PFSK-1 (cell line): ENCODE measurements around the gene ZNF598.

Experiments
- POLR2AphosphoS5 ChIP-seq: IDR thresholded peaks from 2 replicates; pipeline ENCODE4 v1.6.1; 2012; ENCODE audit warnings: low read depth, mild to moderate bottlenecking, control low read depth, low read length, moderate library complexity
- REST ChIP-seq, 2 experiments: IDR thresholded peaks; 2 replicates each; pipeline versions ENCODE4 v1.6.1 to v1.8.0; 2011 to 2012; ENCODE audit warnings: low read depth in 2 of 2, low read length in 2 of 2, control low read depth in 1 of 2, inconsistent platforms in 1 of 2, mild to moderate bottlenecking in 1 of 2, moderate library complexity in 1 of 2; ENCODE audit not compliant: insufficient read depth in 1 of 2
- TAF1 ChIP-seq: IDR thresholded peaks from 2 replicates; pipeline ENCODE4 v1.6.1; 2012; ENCODE audit warnings: low read length, control low read depth, borderline replicate concordance; ENCODE audit not compliant: insufficient read depth

DNA sequence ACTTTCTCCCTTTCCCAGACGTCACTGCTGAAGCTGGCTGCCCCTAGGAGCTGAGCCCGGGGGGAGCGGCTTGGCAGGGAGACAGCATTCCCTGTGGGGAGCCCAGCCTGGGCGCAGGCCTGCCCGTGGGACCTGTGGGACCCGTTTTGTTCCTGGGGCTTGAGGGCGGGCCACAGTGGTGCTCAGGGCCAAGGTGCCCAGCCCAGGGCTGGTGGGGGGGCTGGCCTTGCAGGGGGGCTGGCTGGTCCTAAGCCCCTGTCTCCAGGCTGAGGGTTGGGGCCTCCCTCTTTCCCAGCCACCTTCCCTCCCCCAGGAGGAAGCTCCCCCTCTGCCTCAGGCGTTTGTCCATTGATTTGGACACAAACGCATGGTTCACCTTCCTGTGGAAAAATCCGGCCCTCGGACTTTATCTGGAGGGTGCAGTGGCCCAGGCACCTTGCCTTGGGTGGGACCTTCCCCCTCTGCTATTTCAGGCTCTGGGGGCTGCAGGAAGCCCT, 21.5 kb upstream of the ZNF598 start:
- TF ChIP-seq REST (IDR thresholded peaks at IDR 0.05; ENCODE audit: insufficient read depth in 1 of 2, low read depth in 2 of 2, low read length in 2 of 2) (no peak), POLR2AphosphoS5 (no peak), TAF1 (no peak)
